Liver (tissue), 9 donors: ENCODE results near the gene CA11. TPM values are rescaled to one million over a fixed set of nuclear protein-coding genes. Genes with fewer than 3 reads are reported as not detected.

ENCODE experiments used
- DNase-seq: peaks from one replicate; pipeline ENCODE4 v3.0.0-alpha.2; 2017; ENCODE audit warnings: low spot score
- H3K27ac ChIP-seq, 2 donors: one replicate each; pipeline ENCODE4 v1.7.0; 2013; ENCODE audit warnings: inconsistent platforms in 2 of 2, low read length in 2 of 2, control low read depth in 1 of 2, low read depth in 1 of 2, mild to moderate bottlenecking in 1 of 2
- H3K27me3 ChIP-seq, 4 donors: one replicate each; pipeline versions ENCODE4 v1.6.1 to v1.7.0; 2013; ENCODE audit warnings: low read length in 3 of 4, inconsistent platforms in 1 of 4, mild to moderate bottlenecking in 1 of 4, moderate library complexity in 1 of 4; ENCODE audit not compliant: control insufficient read depth in 4 of 4, insufficient read depth in 4 of 4
- H3K36me3 ChIP-seq, 4 donors: one replicate each; pipeline versions ENCODE4 v1.6.1 to v1.7.0; 2013; ENCODE audit warnings: low read length in 3 of 4, mild to moderate bottlenecking in 3 of 4, low read depth in 1 of 4, moderate library complexity in 1 of 4; ENCODE audit not compliant: control insufficient read depth in 4 of 4, insufficient read depth in 3 of 4
- H3K4me1 ChIP-seq, 4 donors: one replicate each; pipeline versions ENCODE4 v1.6.1 to v1.7.0; 2013; ENCODE audit warnings: low read length in 3 of 4, mild to moderate bottlenecking in 3 of 4, moderate library complexity in 1 of 4; ENCODE audit not compliant: control insufficient read depth in 4 of 4, insufficient read depth in 4 of 4
- H3K4me3 ChIP-seq, 3 donors: one replicate each; pipeline versions ENCODE4 v1.6.1 to v1.7.0; 2013; ENCODE audit warnings: low read length in 3 of 3, control low read depth in 1 of 3, low read depth in 1 of 3, mild to moderate bottlenecking in 1 of 3
- H3K9ac ChIP-seq, 2 donors: one replicate each; pipeline ENCODE4 v1.7.0; 2013; ENCODE audit warnings: low read length in 2 of 2, mild to moderate bottlenecking in 2 of 2, moderate library complexity in 2 of 2, control low read depth in 1 of 2, low read depth in 1 of 2
- H3K9me3 ChIP-seq, 4 donors: one replicate each; pipeline versions ENCODE4 v1.6.1 to v1.7.0; 2013; ENCODE audit warnings: low read length in 3 of 4; ENCODE audit not compliant: control insufficient read depth in 4 of 4
- EGR1 ChIP-seq, 2 donors: IDR thresholded peaks; 2 replicates each; pipeline ENCODE4 v1.6.1; 2016 to 2018; ENCODE audit warnings: antibody characterized with exemption in 2 of 2, low read depth in 2 of 2
- FOXA1 ChIP-seq: IDR thresholded peaks from 2 replicates; pipeline ENCODE4 v1.6.1; 2016; ENCODE audit warnings: antibody characterized with exemption
- GABPA ChIP-seq, 2 donors: IDR thresholded peaks in 1 of 2; conservative IDR thresholded peaks in 1 of 2; 2 replicates each; pipeline ENCODE4 v1.6.1; 2016; ENCODE audit warnings: antibody characterized with exemption in 2 of 2, mild to moderate bottlenecking in 1 of 2, moderate library complexity in 1 of 2
- HNF4A ChIP-seq, 2 donors: conservative IDR thresholded peaks; 2 replicates each; pipeline ENCODE4 v1.6.1; 2016; ENCODE audit warnings: antibody characterized with exemption in 2 of 2, mild to moderate bottlenecking in 2 of 2
- HNF4G ChIP-seq: IDR thresholded peaks from 2 replicates; pipeline ENCODE4 v1.6.1; 2016; ENCODE audit warnings: antibody characterized with exemption
- JUND ChIP-seq, 2 donors: IDR thresholded peaks; 2 replicates each; pipeline ENCODE4 v1.6.1; 2016; ENCODE audit warnings: antibody characterized with exemption in 2 of 2
- MAX ChIP-seq: IDR thresholded peaks from 2 replicates; pipeline ENCODE4 v1.6.1; 2016; ENCODE audit warnings: antibody characterized with exemption
- NR2F2 ChIP-seq: IDR thresholded peaks from 2 replicates; pipeline ENCODE4 v1.6.1; 2016; ENCODE audit warnings: antibody characterized with exemption
- RAD21 ChIP-seq, 2 donors: IDR thresholded peaks; 2 replicates each; pipeline ENCODE4 v1.6.1; 2016; ENCODE audit warnings: antibody characterized with exemption in 2 of 2, mild to moderate bottlenecking in 2 of 2
- RXRA ChIP-seq, 2 donors: IDR thresholded peaks; 2 replicates each; pipeline ENCODE4 v1.6.1; 2017 to 2018; ENCODE audit warnings: antibody characterized with exemption in 2 of 2, mild to moderate bottlenecking in 1 of 2
- SP1 ChIP-seq: IDR thresholded peaks from 2 replicates; pipeline ENCODE4 v1.6.1; 2018; ENCODE audit warnings: antibody characterized with exemption, mild to moderate bottlenecking
- TAF1 ChIP-seq: conservative IDR thresholded peaks from 2 replicates; pipeline ENCODE4 v1.6.1; 2016; ENCODE audit warnings: antibody characterized with exemption, mild to moderate bottlenecking
- YY1 ChIP-seq: IDR thresholded peaks from 2 replicates; pipeline ENCODE4 v1.6.1; 2016; ENCODE audit warnings: antibody characterized with exemption, mild to moderate bottlenecking
- WGBS: extraction: QIAGEN DNeasy Blood & Tissue Kit; methylation state at CpG from one replicate; pipeline ENCODE4 v1.1.7; 2013; 5-methylcytosine and 5-hydroxymethylcytosine counted together
- polyA plus RNA-seq, 2 donors: library from polyadenylated mRNA; stranded (reverse) in 1 of 2; unstranded in 1 of 2; fragments of 200-250 nt in 1 of 2; fragments of >200 nt in 1 of 2; fragmentation: Nextera tagmentation in 1 of 2; extraction: Ambion mirVana in 1 of 2; gene quantifications; one replicate each; pipeline versions ENCODE4 v1.2.1 to v1.2.3, GENCODE V29; 2013 to 2015
- total RNA-seq, 2 donors: library from RNA; depleted of rRNA; stranded (reverse); fragments of >200 nt; gene quantifications; one replicate each; pipeline ENCODE4 v1.2.3, GENCODE V29; 2014
- TF ChIP-seq, protein P1 (sequence below): IDR thresholded peaks from 2 replicates; pipeline ENCODE4 v1.6.1; 2016; ENCODE audit warnings: antibody characterized with exemption, mild to moderate bottlenecking
- TF ChIP-seq, protein P2 (sequence below): IDR thresholded peaks from 2 replicates; pipeline ENCODE4 v1.6.1; 2016; ENCODE audit warnings: antibody characterized with exemption
- donor health status: healthy.
- donor health status: healthy.
- donor health status: healthy.
- donor health status: healthy.
- donor health status: healthy.

CA11 gene
- total and polyA plus RNA-seq, 4 donors: 0.09 to 1.1 (median 0.34) TPM

DNA sequence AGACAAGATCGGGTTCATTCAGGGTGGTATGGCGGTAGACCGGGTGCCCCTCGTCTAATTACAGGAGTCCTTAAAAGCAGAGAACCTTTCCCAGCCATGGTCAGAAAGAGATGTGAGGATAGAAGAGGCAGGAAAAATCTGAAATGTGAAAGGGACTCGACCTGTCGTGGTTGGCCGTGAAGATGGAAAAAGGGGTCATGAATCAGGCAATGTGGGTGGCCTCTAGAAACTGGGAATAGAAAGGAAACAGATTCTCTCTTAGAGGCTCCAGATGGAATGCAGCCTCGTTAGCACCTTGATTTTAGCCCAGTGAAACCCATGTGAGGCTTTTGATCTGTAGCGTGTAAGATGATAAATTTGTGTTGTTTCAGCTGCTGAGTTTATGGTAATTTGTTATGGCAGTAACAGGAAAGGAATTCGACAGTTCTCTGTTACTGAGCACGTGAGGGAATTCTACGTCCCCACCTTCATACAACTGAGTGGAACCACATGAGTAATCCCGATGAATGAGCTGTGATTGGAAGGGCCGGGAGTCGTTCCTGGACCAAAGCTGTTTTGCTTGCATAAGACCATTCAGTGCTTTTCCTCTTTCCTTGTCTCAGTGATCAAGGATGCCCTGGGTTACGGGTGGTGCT, 11.0 kb upstream of the CA11 start:
- WGBS: 51% methylated on average over 16 of the region's 16 CpGs
- Histone ChIP-seq H3K36me3 (no peaks in the 10 kb centered on the region), H3K9ac (no peak overlapping the region)

GRCh38 chr19:48654299-48655059, 8.5 kb upstream of the CA11 start:
- 62% methylated on average over 11 of the region's 11 CpGs for WGBS

More for the DNA sequence above, 11.0 kb upstream of the CA11 start:
- peaks cover 0 to 2% (median 0%) of the 10 kb centered on the region in 4 donors for H3K4me1 ChIP-seq
- no peak overlapping the region for H3K27ac ChIP-seq
- no peak for TF ChIP-seq RXRA (IDR thresholded peaks at IDR 0.05)
- TF ChIP-seq HNF4A (conservative IDR thresholded peaks at IDR 0.05): no peak
- TF ChIP-seq YY1: no peak
- no peak for TF ChIP-seq TAF1
- TF ChIP-seq FOXA1: no peak
- TF ChIP-seq, protein P1, sequence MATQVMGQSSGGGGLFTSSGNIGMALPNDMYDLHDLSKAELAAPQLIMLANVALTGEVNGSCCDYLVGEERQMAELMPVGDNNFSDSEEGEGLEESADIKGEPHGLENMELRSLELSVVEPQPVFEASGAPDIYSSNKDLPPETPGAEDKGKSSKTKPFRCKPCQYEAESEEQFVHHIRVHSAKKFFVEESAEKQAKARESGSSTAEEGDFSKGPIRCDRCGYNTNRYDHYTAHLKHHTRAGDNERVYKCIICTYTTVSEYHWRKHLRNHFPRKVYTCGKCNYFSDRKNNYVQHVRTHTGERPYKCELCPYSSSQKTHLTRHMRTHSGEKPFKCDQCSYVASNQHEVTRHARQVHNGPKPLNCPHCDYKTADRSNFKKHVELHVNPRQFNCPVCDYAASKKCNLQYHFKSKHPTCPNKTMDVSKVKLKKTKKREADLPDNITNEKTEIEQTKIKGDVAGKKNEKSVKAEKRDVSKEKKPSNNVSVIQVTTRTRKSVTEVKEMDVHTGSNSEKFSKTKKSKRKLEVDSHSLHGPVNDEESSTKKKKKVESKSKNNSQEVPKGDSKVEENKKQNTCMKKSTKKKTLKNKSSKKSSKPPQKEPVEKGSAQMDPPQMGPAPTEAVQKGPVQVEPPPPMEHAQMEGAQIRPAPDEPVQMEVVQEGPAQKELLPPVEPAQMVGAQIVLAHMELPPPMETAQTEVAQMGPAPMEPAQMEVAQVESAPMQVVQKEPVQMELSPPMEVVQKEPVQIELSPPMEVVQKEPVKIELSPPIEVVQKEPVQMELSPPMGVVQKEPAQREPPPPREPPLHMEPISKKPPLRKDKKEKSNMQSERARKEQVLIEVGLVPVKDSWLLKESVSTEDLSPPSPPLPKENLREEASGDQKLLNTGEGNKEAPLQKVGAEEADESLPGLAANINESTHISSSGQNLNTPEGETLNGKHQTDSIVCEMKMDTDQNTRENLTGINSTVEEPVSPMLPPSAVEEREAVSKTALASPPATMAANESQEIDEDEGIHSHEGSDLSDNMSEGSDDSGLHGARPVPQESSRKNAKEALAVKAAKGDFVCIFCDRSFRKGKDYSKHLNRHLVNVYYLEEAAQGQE: no peak
- no peak for TF ChIP-seq SP1
- no peaks in the 10 kb centered on the region for H3K27me3 ChIP-seq
- H3K4me3 ChIP-seq: no peak overlapping the region
- no peaks in the 10 kb centered on the region for H3K9me3 ChIP-seq
- DNase-seq: no peak

GRCh38 chr19:48651683-48652048, 5.7 kb upstream of the CA11 start:
- WGBS: 93% methylated on average over 5 of the region's 5 CpGs
- H3K27me3 ChIP-seq: no peaks in the 10 kb centered on the region
- no peak overlapping the region for H3K27ac ChIP-seq
- H3K9ac ChIP-seq: no peak overlapping the region
- H3K9me3 ChIP-seq: no peaks in the 10 kb centered on the region
- no peak overlapping the region for H3K4me3 ChIP-seq
- no peak for DNase-seq
- no peaks in the 10 kb centered on the region for H3K36me3 ChIP-seq
- H3K4me1 ChIP-seq: no peaks in the 10 kb centered on the region
- TF ChIP-seq, protein P1: no peak
- no peak for TF ChIP-seq EGR1 (IDR thresholded peaks at IDR 0.05; ENCODE audit: low read depth in 2 of 2)
- no peak for TF ChIP-seq GABPA (IDR thresholded peaks at IDR 0.05 in 1 of 2, conservative IDR thresholded peaks at IDR 0.05 in 1 of 2)
- TF ChIP-seq RXRA (IDR thresholded peaks at IDR 0.05): no peak
- TF ChIP-seq FOXA1: no peak
- TF ChIP-seq HNF4G: no peak
- TF ChIP-seq, protein P2, sequence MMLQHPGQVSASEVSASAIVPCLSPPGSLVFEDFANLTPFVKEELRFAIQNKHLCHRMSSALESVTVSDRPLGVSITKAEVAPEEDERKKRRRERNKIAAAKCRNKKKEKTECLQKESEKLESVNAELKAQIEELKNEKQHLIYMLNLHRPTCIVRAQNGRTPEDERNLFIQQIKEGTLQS: no peak
- TF ChIP-seq YY1: no peak
- TF ChIP-seq NR2F2: no peak
- TF ChIP-seq TAF1: no peak
- no peak for TF ChIP-seq RAD21 (IDR thresholded peaks at IDR 0.05)
- no peak for TF ChIP-seq HNF4A (conservative IDR thresholded peaks at IDR 0.05)
- TF ChIP-seq JUND (IDR thresholded peaks at IDR 0.05): no peak
- TF ChIP-seq MAX: no peak

More at GRCh38 chr19:48654299-48655059, 8.5 kb upstream of the CA11 start:
- DNase-seq: no peak
- Histone ChIP-seq H3K4me1 (no peaks in the 10 kb centered on the region), H3K9ac (no peak overlapping the region), H3K4me3 (no peak overlapping the region), H3K27me3 (no peaks in the 10 kb centered on the region), H3K27ac (no peak overlapping the region), H3K9me3 (no peaks in the 10 kb centered on the region), H3K36me3 (no peaks in the 10 kb centered on the region)
- TF ChIP-seq JUND (IDR thresholded peaks at IDR 0.05): no peak
- TF ChIP-seq RXRA (IDR thresholded peaks at IDR 0.05): no peak
- no peak for TF ChIP-seq EGR1 (IDR thresholded peaks at IDR 0.05; ENCODE audit: low read depth in 2 of 2)
- TF ChIP-seq, protein P2: no peak
- no peak for TF ChIP-seq SP1
- TF ChIP-seq HNF4G: no peak
